Fibroblast of the aortic adventitia (primary cell): Measurements from ENCODE around the gene HNRNPL. TPM values are rescaled to one million over a fixed set of nuclear protein-coding genes. Genes with fewer than 3 reads are reported as not detected.
"Not testable (repeated sequence)": the region's sequence is repeated elsewhere in the genome, so short reads cannot be mapped to it uniquely, and the experiment has no call there.

Source experiments
- DNase-seq: peaks from one replicate; pipeline ENCODE4 v3.0.0-alpha.2; 2010; ENCODE audit warnings: low read depth
- H3K4me3 ChIP-seq: 2 replicates; pipeline ENCODE4 v1.5.1; 2011; ENCODE audit warnings: low read depth, mild to moderate bottlenecking, control low read depth, low read length, moderate library complexity
- total RNA-seq: library from RNA; depleted of rRNA; stranded (reverse); fragments of >200 nt; gene quantifications from 2 replicates; pipeline ENCODE4 v1.2.3, GENCODE V29; 2012; ENCODE audit warnings: low replicate concordance
- TF ChIP-seq, protein P1 (sequence below): IDR thresholded peaks from 2 replicates; pipeline ENCODE4 v1.5.1; 2011; ENCODE audit warnings: mild to moderate bottlenecking, low read length, control low read depth, inconsistent platforms; ENCODE audit not compliant: insufficient read depth

The HNRNPL gene
- total RNA-seq, 1 donor: 254 TPM

DNA sequence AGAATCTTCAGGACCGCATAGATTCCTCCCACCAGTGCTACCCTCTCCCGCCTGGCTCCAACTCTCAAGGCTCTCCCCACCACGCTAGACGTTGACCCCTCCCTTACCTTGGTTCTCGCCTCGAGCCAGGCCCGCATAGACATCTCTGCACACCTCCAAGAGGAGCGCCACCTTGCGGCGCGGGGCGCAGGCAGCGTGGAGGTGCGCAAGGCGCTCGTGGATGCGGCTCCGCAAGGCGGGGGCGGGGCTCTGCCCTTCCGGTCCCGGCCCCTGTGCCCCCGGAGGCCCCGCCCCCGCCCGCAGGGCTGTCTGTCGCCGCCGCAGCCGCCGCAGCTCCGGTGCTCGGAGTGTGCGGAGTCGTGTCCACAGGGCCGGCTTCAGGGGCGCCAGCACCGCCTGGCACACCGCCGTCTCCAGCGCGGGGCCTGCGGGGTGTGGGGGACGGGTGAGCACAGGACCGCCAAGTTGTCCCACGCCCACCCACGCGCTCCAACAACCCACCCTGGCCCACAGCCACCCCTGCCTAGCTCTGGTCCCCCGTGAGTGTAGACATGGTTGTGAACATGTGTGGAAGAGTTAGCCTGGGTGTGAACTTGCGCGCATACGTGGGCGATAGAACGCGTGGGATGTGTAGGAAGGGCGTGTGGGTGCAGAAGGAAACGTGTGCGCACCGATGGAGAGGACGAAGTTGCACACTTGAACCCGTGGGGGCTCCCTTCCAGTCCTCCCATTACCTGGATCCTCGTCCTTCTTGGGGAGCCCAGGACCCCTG is 20.2 kb upstream of the HNRNPL start:
- TF ChIP-seq, protein P1, sequence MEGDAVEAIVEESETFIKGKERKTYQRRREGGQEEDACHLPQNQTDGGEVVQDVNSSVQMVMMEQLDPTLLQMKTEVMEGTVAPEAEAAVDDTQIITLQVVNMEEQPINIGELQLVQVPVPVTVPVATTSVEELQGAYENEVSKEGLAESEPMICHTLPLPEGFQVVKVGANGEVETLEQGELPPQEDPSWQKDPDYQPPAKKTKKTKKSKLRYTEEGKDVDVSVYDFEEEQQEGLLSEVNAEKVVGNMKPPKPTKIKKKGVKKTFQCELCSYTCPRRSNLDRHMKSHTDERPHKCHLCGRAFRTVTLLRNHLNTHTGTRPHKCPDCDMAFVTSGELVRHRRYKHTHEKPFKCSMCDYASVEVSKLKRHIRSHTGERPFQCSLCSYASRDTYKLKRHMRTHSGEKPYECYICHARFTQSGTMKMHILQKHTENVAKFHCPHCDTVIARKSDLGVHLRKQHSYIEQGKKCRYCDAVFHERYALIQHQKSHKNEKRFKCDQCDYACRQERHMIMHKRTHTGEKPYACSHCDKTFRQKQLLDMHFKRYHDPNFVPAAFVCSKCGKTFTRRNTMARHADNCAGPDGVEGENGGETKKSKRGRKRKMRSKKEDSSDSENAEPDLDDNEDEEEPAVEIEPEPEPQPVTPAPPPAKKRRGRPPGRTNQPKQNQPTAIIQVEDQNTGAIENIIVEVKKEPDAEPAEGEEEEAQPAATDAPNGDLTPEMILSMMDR: peak; percentile 77
- peak overlapping the region; percentile 60 for H3K4me3 ChIP-seq
- peak; percentile 55 for DNase-seq

DNA sequence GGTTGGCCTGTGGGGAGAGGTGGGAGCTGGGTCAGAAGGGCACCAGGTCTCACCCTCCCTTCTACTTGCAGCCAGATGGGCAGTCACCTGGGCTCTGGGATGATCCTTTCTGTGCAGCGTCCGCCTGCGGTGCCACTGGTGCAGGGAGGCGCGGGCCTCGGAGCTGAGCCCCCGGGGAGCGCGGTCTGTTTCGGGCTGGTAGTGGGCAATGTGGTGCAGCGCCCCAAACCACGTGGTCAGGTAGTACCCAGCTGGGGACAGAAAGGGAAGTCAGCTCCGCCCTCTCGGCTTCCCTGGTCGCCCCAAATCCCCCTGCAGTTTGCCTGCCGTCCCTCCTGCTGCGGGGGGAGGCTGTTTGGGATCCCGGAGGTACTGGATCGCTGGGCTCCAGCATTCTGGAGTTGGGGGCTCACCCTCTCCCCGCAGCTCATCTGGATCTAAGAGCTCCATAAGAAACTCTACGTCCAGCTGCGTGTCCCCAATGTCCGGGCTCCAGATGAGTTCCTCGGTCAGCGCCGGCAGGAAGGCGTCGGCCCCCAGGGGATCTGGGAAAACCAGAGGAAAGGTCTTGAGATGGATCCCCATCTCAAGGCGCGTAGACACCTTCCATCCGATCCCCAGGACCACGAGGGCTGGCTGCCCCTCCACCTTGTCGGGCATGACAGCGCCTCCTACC is 19.5 kb upstream of the HNRNPL start:
- TF ChIP-seq, protein P1: no peak
- no peak for DNase-seq
- H3K4me3 ChIP-seq: peak overlapping the region; percentile 60

DNA sequence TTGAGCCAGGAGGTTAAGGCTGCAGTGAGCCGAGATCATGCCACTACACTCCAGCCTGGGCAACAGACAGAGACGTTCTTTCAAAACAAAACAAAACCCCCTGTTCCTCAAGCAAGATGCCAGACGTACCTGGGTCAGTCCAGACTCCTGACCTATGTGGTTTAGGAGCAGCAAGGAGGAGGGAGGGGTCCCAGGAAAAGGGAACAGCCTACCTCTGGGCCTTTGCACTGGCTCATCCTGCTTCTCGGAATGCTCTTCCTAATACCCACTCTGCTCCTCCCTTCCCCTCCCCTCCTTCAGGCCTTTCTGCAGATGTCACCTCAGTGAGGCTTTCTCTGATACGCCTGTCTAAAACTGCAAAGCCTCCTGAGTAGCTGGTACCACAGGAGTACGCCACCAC is 18.8 kb upstream of the HNRNPL start:
- no peak for DNase-seq

DNA sequence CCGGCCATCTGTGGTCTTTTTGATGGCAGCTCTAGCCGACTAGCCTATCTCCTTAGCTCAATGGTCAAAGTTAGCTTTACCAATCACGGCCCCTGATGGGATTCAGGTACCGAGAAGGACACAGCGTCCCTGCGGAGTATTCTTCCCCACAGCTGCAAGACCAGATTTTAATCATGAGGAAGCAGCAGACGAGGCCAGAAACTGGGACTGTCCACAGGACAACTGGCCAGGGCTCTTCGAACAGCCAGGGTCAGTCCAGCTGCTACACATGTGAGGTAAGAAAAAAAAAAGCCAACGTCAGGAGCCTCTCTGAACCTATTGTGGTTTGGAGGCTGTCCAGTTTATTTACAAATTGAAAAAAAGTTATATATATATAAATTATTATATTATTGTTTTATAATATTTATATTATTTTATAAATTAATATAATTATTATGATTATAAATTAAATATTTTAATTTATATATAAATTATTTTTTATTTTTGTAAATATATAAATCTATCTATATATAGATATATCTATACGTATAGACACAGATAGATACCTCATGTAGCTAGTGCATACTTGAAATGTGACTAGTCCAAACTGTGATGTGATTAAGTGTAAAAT is 17.5 kb upstream of the HNRNPL start:
- no peak for DNase-seq
- no peak overlapping the region for H3K4me3 ChIP-seq
- TF ChIP-seq, protein P1: no peak

More for the DNA sequence above, 18.8 kb upstream of the HNRNPL start:
- TF ChIP-seq, protein P1: no peak
- no peak overlapping the region for H3K4me3 ChIP-seq

DNA sequence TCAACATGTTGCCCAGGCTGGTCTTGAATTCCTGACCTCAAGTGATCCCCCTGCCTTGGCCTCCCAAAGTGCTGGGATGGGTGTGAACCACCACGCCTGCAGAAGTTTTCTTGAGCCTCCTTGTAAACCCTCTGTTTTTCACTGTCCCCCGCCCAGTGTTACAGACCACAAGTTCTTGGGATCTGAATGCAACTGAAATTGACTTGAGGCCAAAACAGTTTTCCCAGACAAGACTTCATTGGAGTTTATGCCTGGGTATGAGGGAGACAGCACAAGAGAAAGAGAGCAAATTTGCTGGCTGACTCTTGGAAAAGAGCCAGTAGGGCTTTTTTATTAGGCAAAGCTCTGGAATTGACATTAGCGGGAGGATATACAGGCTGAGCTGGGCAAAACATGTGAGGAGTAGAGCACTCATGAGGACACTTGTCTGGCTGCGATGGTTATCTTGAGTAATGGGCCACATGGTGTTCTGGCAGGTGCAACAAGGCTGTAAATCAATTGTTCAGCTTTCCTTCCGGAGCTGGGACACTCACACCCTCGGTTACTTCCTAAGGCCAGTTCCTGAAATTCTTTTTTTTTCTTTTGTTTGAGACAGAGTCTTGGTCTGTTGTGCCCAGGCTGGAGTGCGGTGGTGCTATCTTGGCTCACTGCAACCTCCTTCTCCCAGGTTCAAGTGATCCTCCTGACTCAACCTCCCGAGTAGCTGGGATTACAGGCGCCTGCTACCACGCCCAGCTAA is 12.7 kb upstream of the HNRNPL start:
- no peak overlapping the region for H3K4me3 ChIP-seq
- peak; percentile 76 for DNase-seq
- TF ChIP-seq, protein P1: no peak

DNA sequence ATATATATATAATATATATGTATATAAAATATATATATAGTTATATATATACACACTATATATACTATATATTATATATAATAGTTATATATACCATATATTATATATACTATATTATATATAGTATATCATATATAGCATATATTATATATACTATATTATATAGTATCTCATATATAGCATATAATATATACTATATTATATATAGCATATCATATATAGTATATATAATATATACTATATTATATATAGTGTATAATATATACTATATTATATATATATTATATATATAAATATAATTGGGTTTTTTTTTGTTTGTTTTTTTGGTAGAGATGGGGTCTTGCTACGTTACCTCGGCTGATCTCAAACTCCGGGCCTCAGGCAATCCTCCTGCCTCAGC is 11.6 kb upstream of the HNRNPL start:
- no peak overlapping the region for H3K4me3 ChIP-seq
- no peak for DNase-seq
- TF ChIP-seq, protein P1: no peak

DNA sequence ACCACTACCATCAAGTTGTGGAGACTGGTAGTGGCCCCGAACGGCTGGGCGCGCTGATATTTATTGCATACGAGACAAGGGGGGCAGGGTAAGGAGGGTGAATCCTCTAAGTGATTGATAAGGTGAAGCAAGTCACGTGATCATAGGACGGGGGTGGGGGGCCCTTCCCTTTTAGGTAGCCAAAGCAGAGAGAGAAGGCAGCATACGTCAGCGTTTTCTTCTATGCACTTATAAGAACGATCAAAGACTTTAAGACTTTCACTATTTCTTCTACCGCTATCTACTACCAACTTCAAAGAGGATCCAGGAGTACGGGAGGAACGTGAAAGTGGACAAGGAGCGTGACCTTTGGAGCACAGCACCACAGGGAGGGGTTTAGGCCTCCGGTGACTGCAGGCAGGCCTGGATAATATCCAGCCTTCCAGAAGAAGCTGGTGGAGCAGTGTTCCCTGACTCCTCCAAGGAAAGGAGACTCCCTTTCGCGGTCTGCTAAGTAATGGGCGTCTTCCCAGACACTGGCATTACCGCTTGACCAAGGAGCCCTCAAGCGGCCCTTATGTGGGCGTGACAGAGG is 9.9 kb upstream of the HNRNPL start:
- not testable (repeated sequence) for H3K4me3 ChIP-seq, DNase-seq
